ENCODE data around the gene SAP30L. TPM values are rescaled to one million over a fixed set of nuclear protein-coding genes. Genes with fewer than 3 reads are reported as not detected.

SAP30L gene
- total and polyA plus RNA-seq, 2 of the 13 experiments (the other 11 are each of a cell fraction or from before 2014, with no cell fraction given), result 27.9 to 37.2 TPM

DNA sequence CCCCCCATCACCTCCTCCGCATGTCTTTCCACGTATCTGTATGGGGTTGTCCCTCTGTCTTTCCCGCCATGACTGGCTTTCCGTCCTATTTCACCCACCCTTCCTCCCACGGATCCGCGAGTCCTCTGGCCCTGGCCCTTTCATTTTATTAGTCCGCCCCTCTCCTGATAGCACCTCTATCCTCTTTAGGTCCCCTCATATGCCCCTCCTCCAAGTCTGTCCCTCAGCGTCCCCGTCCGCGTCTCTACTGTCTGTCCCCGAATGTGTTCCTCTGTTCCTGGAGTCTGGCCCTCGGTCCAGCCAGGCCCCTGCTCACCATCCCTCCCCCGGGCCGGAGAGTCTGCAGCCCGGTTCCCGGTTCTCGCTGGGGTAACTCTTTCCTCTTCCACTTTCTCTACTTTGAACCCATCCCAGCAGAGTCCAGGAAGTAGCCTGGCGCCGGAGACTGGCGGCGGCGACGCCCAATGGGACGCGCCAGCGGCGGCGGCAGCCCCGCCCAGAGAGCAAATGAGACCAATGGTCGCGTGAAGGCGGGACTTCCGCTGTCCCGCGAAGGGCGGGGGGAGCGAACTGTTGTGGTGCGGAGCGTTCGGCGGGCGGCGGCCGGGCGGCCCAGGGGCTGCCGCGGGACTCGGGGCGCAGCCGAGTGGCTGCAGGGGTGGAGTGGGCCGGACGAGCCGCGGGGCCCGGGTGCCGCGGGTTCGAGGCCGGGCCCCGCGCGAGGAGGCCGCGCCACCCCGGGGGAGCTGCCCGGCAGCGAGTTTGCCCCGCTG, at the start of gene SAP30L (continued):
- TF ChIP-seq, protein P1, sequence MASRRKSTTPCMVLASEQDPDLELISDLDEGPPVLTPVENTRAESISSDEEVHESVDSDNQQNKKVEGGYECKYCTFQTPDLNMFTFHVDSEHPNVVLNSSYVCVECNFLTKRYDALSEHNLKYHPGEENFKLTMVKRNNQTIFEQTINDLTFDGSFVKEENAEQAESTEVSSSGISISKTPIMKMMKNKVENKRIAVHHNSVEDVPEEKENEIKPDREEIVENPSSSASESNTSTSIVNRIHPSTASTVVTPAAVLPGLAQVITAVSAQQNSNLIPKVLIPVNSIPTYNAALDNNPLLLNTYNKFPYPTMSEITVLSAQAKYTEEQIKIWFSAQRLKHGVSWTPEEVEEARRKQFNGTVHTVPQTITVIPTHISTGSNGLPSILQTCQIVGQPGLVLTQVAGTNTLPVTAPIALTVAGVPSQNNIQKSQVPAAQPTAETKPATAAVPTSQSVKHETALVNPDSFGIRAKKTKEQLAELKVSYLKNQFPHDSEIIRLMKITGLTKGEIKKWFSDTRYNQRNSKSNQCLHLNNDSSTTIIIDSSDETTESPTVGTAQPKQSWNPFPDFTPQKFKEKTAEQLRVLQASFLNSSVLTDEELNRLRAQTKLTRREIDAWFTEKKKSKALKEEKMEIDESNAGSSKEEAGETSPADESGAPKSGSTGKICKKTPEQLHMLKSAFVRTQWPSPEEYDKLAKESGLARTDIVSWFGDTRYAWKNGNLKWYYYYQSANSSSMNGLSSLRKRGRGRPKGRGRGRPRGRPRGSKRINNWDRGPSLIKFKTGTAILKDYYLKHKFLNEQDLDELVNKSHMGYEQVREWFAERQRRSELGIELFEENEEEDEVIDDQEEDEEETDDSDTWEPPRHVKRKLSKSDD (CRISPR knock-in tag; IDR thresholded peaks at IDR 0.05; ENCODE audit: low read depth), result no peak
- TF ChIP-seq KMT2A (CRISPR knock-in tag; IDR thresholded peaks at IDR 0.05) (peak; percentile 57), ZNF224 (CRISPR knock-in tag; IDR thresholded peaks at IDR 0.05) (no peak), PITX1 (CRISPR knock-in tag; IDR thresholded peaks at IDR 0.05) (0 out of 2 replicates have a peak, but pooled peaks have one; percentile 16), RFX5 (IDR thresholded peaks at IDR 0.05; ENCODE audit: low read depth, low read length) (no peak), ZNF230 (CRISPR knock-in tag; IDR thresholded peaks at IDR 0.05) (no peak), DNMT3B (CRISPR knock-in tag; conservative IDR thresholded peaks at IDR 0.05) (0 out of 2 replicates have a peak, but pooled peaks have one; percentile 35), KDM3A (CRISPR knock-in tag; IDR thresholded peaks at IDR 0.05; ENCODE audit: low read depth) (no peak), SOX13 (IDR thresholded peaks at IDR 0.05) (no peak), SOX13 (CRISPR knock-in tag; conservative IDR thresholded peaks at IDR 0.05 in 1 of 2, IDR thresholded peaks at IDR 0.05 in 1 of 2) (no peak; a peak in 1 of 4 replicates), HIVEP1 (CRISPR knock-in tag; IDR thresholded peaks at IDR 0.05) (no peak), ZBTB8A (CRISPR knock-in tag; IDR thresholded peaks at IDR 0.05; ENCODE audit: borderline replicate concordance, low read depth) (no peak), ELF3 (CRISPR knock-in tag; IDR thresholded peaks at IDR 0.05) (peak; percentile 87), ATAD3A (CRISPR knock-in tag; IDR thresholded peaks at IDR 0.05) (no peak), SRSF1 (optimal IDR thresholded peaks at IDR 0.05; ENCODE audit: low read depth, low read length) (peak; percentile 33), MED13 (CRISPR knock-in tag; IDR thresholded peaks at IDR 0.05) (no peak), ZNF24 (IDR thresholded peaks at IDR 0.05) (no peak), PPARG (CRISPR knock-in tag; conservative IDR thresholded peaks at IDR 0.05) (no peak), REL (CRISPR knock-in tag; conservative IDR thresholded peaks at IDR 0.05) (no peak; the same call in 1 of the 2 replicates), ZFY (CRISPR knock-in tag; IDR thresholded peaks at IDR 0.05) (peak; percentile 67), RFXANK (CRISPR knock-in tag; IDR thresholded peaks at IDR 0.05) (no peak)
- TF ChIP-seq, protein P2, sequence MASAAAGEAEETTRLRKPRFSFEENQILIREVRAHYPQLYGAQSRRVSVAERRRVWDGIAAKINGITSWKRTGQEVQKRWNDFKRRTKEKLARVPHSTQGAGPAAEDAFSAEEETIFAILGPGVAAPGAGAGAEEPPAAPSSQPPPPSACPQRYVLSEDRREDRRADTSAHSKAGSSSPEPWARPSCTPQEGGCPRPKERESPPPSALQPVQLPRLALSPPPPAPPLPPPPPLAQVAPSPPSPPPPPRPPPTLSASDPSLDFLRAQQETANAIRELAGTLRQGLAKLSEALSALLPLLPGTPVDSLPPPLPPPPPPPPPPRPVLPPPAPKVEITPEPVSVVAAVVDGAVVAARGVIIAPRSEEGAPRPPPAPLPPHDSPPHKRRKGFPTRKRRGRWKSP (CRISPR knock-in tag; IDR thresholded peaks at IDR 0.05), result no peak
- TF ChIP-seq, protein P3, sequence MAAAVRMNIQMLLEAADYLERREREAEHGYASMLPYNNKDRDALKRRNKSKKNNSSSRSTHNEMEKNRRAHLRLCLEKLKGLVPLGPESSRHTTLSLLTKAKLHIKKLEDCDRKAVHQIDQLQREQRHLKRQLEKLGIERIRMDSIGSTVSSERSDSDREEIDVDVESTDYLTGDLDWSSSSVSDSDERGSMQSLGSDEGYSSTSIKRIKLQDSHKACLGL (CRISPR knock-in tag; IDR thresholded peaks at IDR 0.05), result no peak
